NCI-H226 (cell line): ENCODE results near the gene LSM14B.

Source experiments
- DNase-seq: peaks from one replicate; pipeline ENCODE4 v3.0.0-alpha.2; 2015

Gene LSM14B

DNA sequence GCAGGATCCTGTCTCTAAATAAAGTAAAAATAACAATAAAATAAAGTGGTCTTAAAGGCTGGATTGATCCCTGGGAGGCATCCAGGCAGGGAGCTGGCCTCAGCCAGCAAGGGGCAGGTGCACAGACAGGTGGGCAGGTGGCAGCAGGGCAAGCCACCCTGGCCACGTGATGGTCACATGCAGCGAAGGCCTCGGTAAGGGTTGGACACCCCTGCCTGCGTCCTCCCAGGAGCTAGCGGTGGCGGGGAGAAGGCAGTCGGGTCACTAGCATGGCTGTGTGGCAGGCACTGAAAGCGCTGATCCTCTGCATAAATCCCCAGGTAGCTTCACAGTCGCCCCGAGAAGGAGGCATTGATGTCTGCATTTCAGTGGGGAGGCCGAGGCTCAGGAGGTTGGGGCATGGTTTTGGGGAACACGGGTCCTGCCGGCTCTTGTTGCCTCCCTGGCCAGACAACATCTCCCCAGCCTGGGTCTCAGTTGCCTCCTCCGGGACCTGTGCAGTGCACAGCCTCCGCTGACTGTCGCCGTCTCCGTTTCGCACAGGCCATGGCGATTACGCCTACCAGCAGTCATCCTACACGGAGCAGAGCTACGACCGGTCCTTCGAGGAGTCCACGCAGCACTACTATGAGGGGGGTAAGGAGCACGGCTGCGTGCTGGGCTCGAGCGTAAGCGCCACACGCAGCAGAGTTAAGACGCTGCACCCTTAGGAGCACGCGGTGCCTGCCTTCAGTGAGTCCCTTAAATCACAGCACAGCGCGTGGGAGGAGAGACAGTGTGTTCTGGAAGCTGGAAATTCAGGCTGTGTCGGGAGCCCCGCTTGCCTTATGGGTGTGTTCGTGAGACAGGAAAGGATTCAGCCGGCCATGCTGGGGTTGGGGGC lies 42.8 kb downstream of the LSM14B start:
- no peak for DNase-seq

DNA sequence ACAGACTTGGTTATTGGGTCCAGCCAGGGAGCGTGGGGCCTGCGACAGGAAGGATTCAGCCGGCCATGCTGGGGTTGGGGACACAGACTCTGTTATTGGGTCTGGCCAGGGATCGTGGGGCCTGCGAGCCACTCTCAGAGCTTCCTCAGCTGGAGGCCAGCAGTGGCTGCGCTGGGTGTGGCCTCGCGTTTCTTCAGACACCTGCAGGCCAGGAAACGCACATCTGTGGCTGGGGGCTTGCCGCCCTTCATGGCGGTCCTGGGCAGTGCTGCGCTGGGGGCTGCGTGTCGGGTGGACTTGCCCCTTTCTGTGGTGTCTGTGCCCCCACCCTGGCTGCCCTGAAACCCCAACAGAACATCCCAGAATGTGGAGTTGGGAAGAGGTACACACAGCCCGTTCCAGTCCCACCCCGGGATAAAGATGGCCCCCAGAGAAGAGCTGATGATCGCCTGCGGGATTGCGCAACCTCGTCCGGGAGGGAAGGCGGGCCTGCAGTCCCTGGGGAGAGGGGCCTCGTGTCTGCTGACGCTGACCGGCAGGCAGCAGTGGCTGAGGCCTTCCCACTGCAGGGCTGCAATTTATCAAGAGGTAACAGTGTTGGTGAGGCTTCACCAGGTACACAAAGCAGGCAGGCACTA lies 43.6 kb downstream of the LSM14B start:
- no peak for DNase-seq

DNA sequence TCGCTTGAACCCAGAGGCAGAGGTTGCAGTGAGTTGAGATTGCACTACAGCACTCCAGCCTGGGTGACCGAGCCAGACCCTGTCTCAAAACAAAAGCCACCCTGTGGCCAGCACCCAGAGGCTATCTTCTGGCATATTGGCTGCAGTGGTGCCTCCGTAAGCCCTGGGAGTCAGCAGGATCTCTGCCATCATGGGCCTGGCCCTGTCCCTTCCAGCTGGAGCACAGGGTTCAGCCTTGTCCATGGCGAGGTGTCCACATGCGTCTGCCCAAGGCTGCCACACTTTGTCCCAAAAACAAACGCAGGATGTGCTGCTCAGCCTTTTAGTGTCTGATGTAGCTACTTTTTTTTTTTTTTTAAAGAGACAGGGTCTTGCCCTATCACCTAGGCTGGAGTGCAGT lies 45.2 kb downstream of the LSM14B start:
- DNase-seq = no peak

DNA sequence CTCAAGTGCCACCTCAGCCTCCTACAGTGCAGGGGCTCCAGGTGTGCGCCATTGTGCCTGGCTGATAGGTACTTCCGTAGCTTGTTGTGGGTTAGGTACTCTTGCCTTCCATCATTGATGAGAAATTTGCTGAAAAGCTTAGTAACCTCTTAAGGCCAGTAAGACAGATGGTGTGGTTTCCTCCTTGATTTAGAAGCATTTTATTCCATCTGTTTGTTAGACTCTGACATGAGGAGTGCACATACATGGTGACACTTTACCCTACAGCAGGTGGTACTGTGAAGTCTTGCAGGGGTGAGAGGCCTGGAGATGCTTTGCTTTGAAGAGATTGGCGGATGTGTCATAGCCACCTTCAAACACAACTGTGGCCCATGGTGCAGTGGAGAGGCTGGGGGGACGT lies 45.8 kb downstream of the LSM14B start:
- no peak for DNase-seq

DNA sequence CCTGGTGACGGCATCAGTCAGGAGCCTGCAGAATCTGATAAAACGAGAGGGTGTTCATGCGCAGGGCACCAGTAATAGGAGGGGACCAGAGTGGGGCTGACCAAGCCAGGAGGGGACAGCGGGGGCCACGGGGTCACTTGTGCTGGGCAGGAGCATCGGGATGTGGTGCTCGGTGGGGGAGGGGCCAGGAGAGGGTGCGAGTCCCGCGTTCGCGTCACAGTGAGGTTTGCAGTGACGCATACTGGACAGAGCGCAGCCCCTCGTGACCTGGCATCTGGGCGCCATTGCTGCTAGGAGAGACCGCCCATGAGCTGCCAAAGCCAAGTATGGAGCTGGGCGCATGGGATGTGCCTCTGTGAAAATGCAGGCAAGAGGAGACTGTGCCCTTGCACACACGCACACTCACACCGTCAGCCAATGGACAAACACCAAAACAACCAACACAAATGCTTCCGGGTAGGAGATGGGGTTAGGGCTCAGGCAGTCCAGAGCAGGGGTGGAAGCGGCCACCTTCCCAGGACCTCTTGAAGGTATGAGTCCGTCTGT lies 46.7 kb downstream of the LSM14B start:
- no peak for DNase-seq

DNA sequence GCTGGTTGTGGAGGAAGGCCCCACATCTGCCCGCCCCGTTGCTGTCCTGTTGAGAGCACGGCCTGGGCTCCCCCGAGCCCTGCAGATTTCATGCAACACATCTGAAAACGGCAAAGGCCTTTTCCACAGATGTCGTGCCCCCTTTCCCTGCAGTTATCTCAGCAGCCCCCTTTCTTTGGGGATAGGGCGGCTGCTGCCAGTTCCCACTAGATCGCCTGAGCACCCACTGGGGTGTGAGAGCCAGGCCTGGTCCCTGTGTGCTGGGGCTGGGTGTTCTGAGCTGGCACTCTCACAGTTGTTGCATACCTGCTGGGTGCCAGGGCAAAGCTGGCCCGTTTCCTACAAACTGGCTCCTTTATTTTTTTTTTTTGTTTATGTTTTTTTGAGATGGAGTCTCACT lies 48.3 kb downstream of the LSM14B start:
- DNase-seq = no peak

DNA sequence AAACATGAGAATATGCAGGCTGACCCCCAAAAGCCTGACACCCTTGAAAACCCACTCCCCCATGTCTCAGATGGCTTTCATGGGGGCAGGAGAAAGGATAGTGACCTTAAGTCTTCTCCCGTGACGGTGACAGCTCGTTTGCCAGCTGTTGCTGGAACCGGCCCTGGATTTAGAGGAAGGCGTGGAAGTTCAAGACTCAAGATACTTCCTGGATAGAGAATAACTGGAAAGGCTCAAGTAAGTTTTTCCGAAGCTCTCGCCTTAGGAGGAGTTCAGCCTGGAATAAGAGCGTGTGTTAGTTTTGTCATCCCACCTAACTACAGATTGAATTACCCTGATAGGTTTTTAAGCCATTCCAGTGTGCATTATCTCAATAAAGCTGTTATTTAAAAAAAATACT lies 49.0 kb downstream of the LSM14B start:
- no peak for DNase-seq

DNA sequence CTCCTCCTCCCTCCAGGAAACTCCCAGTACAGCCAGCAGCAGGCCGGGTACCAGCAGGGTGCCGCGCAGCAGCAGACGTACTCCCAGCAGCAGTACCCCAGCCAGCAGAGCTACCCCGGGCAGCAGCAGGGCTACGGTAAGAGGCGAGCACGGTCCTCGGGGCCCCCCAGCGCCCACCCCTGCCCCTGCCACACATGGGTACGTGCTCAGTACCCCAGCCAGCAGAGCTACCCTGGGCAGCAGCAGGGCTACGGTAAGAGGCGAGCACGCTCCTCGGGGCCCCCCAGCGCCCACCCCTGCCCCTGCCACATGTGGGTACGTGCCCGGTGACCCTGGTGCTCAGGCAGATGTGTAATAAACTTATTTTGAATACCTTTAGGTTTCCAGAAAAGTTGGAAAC lies 50.4 kb downstream of the LSM14B start:
- DNase-seq = no peak

DNA sequence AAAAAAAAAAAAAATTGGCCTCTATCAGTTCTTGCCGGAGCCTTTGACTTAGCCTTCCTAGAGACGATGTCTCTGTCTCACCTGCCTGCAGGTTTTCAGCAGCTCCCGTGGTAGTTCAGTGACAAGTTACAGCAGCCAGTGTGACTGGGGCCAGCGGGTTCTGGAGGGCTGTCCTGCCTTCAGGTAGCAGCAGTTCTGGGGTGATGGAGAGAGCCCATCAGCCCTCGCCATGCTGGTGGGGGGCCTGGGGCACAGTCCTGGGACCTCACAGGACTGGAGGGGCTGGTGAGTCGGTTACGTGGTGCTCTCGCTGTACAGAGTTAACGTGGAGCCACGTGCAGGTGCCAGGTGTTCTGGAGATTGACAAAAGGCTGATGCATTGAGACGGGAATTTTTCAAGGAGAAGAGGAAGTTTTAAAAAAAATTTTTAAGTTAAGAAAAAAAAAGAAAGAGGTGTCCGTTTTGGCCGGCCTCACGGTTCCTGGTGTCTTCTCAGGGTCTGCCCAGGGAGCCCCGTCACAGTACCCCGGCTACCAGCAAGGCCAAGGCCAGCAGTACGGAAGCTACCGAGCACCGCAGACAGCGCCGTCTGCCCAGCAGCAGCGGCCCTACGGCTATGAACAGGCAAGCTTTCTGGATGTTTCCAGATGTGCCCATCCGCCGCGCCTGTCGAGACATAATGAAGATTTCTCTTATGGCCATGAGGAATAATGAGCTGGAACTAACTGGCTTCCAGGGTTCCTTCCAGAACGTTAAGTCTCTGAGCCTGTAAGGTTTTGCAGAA lies 51.9 kb downstream of the LSM14B start:
- DNase-seq = no peak

DNA sequence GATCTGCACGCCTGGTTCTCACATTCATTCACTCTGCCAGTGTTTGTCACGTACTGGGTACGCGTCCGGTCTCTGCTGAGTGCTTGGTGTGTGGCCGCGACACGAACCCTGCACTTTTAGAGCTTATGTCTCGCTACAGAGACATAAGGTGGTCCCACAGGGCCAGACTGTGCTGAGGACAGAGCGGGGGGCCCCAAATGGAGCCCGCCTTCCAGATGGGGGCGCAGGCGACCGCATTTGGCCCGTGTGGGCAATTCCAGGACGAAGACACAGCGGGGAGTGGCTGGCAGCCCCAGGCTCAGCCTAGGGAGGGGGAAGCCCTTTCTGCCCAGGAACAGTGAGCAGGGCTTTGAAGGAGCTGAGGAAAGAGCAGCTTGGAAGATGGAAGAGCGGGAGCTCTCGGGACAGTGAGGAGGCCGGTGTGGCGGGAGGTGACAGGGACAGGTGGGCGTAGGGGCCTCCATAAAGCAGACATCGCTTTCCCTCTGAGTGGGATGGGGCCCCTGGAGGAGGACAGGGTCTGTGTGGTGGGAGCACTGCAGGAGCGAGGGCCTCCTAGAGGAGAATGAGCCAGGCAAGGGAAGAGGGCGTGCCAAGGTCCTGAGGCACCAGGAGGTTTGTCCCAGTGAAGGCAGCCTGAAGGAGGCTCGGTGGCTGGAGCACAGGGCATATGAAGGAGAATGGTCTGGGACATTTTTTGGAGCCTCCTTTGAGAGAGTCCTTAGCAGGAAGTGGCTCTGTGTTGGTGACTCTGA lies 52.8 kb downstream of the LSM14B start:
- no peak for DNase-seq

DNA sequence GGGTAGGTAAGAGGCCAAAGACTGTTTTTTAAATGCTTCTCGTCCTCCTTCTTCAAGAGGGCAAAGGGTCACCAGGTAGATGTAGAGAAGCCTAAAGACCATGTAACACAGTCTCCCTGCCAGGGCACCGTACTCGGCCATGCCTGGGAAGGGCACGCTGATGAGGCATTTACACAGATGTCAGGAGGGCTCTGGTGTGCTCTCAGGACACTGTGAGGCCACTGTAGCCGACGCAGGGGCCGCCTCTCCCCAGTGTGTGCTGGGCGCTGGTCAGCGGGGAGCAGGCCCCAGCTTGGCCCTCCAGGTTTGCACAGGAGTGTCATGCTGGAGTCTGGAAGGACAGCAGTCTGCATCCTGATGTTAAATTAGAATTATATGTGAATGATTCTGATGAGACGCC lies 53.4 kb downstream of the LSM14B start:
- DNase-seq = no peak

DNA sequence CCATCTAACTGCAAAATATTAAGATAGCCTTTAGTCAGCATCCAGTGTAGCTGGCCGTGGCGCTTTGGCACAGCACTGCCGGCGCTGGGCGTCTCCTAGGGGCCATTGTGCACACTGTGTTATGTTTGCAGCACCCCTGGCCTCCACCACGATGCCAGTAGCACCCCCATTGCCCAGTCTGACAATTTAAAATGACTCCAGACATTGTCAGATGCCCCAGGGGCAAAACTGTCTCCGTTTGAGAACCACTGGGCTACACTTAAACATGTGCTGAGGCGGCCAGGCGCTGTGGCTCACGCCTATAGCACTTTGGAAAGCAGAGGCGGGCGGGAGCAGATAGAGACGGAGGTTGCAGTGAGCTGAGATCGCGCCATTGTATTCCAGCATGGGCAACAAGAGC lies 54.6 kb downstream of the LSM14B start:
- DNase-seq = no peak

DNA sequence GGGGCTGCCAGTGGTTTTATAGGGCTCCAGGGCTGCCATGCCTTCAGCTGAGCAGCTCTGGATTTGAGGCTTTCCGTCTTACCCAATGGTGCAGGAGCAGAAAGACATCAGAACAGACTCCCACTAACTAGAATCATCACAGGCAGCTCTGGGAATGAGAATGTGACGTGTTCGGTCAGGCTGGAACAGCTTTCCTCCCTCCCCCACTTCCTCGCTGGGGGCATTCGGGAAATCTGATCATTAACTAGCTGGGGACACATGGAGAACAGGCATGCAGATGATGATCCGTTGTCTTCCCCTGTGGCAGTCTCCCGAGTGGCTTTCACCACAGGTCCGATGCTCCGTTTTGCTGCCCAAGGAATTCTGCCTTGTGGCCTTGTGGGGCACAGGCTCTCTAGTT lies 55.0 kb downstream of the LSM14B start:
- DNase-seq = no peak

DNA sequence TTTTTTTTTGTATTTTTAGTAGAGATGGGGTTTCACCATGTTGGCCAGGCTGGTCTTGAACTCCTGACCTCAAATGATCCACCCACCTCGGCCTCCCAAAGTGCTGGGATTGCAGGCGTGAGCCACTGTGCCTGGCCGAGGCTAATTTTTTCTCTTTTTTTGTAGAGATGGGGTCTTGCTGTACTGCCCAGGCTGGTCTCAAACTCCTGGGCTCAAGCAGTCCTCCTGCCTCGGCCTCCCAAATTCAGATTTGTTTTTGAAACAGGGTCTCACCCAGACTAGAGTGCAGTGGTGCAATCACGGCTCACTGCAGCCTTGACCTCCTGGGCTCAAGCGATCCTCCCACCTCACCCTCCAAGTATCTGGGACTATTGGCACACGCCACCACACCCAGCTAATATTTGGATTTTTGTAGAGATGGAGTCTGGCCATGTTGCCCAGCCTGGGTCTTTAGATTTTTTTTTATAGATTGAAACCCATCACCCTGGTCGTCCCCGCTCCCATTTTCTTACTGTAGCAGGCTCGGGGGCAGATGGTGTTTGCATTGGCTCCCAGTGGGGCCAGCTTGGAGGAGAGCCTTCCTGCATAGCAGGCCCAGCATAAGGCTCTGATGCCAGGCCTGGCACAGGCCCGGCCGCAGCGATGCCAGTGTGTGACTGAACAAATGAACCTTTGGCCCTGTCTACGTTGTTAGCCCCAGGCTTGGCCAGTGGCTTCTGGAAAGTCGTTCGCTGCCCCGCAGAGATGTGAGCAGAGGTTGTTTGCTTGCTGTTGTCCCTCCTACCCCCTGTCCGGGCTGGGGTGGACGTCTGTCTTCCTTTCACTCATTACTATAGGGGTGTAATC lies 56.3 kb downstream of the LSM14B start:
- no peak for DNase-seq

DNA sequence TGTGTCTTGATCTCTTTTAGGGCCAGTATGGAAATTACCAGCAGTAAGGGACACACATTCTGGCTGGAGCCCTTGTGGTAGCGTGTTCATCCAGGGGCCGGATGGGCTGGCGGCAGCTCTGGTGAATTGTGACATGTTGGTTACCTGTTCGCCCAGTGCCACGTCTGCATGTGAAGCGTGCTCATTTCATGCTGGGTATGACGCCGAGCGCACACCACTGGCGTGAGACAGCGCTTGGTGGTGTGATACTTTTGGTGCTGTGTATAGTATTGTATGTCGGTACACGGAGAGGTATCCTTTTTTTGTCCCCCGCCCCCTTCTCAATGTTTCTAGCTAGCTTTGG lies 56.9 kb downstream of the LSM14B start:
- DNase-seq = no peak

DNA sequence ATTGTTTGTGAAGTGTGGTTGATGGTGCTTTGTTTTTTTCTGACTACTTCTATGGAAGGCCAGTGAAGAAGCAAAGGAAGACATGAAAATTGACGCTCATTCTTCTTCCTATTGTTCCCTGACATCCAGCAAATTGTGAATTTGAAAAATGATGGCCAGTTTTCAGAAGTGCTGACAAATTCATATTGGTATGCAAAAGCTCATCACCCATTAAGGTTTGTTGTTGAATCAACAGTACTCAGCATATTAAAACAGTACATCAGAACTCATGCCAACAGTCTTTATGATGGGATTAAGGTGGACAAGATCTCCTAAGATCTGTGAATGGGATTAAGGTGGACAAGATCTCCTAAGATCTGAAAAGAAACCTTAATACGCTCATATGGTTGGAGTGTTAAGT lies 59.5 kb downstream of the LSM14B start:
- DNase-seq = no peak

DNA sequence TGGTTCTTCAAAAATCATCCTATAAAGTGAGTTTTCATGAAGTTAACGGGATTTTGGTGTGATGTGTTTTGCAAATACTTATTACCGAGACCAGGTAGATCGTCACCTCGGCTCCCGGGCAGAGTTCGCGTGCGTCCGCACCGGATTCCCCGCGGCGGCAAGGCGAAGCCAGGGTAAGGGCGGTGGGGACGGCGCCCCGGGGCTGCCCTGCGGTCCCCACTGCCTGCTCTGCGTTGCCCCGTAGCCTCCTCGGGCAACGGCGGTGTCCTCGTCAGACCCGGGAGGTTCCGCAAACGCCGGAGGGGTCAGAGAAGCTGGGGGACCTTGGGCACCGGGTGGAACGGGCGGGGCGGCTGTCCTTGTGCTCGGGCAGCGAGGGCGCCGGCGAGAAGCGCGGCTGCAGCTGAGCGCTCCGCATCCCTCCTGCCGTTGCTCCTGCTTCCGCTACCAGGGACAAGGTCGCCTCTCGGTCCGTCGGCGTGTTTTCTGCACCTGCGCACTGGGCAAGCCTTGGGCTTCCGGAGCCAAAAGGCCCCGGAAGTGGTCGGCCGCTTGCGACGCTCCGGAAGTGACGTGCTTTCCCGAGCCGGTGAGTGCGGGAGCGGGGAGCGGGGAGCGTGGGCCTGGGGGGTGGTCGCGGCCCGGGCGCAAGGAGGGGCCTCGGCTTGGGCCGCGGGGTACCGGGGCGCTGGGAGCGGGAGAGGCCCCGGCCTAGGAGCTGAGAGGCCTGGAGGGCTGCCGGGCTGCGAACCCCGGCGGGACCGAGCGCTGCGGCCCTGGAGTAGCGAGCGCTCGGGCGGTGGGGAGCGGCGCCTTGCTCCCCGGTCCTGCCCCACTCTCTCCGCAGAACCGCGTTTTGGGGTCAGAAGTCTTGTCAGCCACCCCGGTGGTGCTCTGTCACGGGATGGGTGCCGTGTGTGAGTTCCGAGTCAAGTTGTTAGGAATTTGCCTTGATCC lies 60.5 kb downstream of the LSM14B start, which contains the start of gene MTG2:
MTG2 (plus strand) TSS at position 560 of the 957 bp plus-strand sequence. CDS start 10,393 bp downstream, outside the sequence.
- peak; percentile 94 for DNase-seq

DNA sequence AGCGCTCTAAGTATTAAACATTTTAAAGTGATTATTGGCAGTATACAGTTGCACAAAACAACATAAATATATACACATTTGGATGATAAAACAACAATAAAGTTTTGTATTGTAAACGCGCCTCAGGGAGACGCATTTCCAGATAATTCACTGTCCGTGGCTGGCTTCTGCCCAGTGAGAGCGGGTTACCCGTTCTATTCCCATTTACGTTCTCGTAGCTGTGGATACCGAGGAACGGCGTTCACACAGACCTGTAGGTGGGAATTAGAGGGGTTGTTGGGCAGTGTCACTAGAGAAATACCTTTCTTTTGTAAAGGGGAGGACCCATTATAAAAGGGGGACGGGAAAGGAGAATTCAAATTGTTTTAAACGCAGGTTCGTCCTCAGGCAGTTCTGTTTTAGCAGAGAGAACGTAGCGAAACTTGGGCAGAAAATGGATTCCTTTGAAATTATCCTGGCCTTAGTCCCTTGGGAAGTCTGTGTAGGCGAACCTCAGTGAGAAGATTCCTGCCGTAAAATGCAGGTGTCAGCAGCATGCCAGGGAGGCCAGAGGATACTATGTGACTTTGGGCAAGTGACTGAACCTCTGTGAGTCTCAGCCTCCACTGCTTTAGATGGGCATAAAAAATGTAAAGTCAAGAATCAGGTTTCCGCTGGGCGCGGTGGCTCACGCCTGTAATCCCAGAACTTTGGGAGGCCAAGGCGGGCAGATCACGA lies 61.3 kb downstream of the LSM14B start:
- DNase-seq = no peak
